ENCODE results near the gene NFIA. TPM values are rescaled to one million over a fixed set of nuclear protein-coding genes. Genes with fewer than 3 reads are reported as not detected.

Gene NFIA
- total RNA-seq, 1 experiment from 2014 or later, result 0.35 TPM

DNA sequence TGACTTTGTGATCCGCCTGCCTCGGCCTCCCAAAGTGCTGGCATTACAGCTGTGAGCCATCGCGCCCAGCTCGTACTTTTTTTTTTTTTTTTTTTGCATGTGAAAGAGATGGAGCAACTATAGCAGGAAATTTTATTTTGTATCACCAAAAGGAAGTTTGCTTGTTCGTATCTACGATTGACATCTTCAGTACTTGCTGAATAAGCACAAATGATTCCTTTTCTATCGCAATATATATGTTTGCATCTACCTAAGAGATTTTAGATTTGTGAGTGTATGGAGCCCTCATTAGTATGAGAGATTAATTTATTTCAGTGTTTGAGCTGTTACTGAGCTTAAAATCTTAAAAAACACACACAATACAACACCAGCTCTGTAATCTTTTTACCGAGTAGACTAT lies 143.1 kb downstream of the NFIA start:
- H3K4me3 Mint-ChIP-seq, result no peak overlapping the region
- Histone ChIP-seq H3K79me2 (ENCODE audit: insufficient read depth, low read length) (no peaks in the 10 kb centered on the region), H3K4ac (ENCODE audit: low read depth, low read length) (no peak overlapping the region), H3K14ac (ENCODE audit: insufficient read depth, low read length) (no peak overlapping the region), H2BK12ac (ENCODE audit: insufficient read length, low read depth, low read length) (no peak overlapping the region), H3K4me2 (ENCODE audit: insufficient read depth, insufficient read length, low read length) (no peak overlapping the region), H3K23ac (ENCODE audit: insufficient read length, low read depth, low read length) (no peak overlapping the region), H2AK5ac (ENCODE audit: insufficient read length, low read length) (no peak overlapping the region), H3K56ac (ENCODE audit: insufficient read length, low read depth, low read length) (no peak overlapping the region), H4K20me1 (ENCODE audit: control insufficient read depth, insufficient read depth, insufficient read length) (no peaks in the 10 kb centered on the region), H3K27ac (ENCODE audit: insufficient read length, low read depth, low read length) (no peak overlapping the region), H3K23me2 (ENCODE audit: insufficient read length, low read depth, low read length, poor library complexity, severe bottlenecking) (no peaks in the 10 kb centered on the region), H2BK120ac (ENCODE audit: low read depth, low read length, poor library complexity, severe bottlenecking) (no peak overlapping the region), H3K9me3 (ENCODE audit: control insufficient read depth, low read depth, low read length) (no peaks in the 10 kb centered on the region), H4K8ac (replicated peaks; ENCODE audit: insufficient read length, low read depth, low read length) (no peak overlapping the region), H4K91ac (ENCODE audit: insufficient read length, low read depth, low read length) (no peak overlapping the region), H4K5ac (ENCODE audit: insufficient read length, low read depth, low read length) (no peak overlapping the region), H2BK20ac (ENCODE audit: low read depth, low read length, poor library complexity, severe bottlenecking) (no peak overlapping the region), H2BK5ac (ENCODE audit: insufficient read length, low read length) (no peak overlapping the region), H3K27me3 (ENCODE audit: insufficient read depth, low read length) (no peaks in the 10 kb centered on the region; the same call in 1 of the 2 replicates), H3T11ph (ENCODE audit: low read length) (no peak overlapping the region), H2BK15ac (ENCODE audit: low read depth, low read length) (no peak overlapping the region), H3K79me1 (ENCODE audit: insufficient read depth, low read depth, low read length, poor library complexity, severe bottlenecking) (no peaks in the 10 kb centered on the region), H3K4me1 (ENCODE audit: insufficient read depth, low read length) (no peaks in the 10 kb centered on the region), H2AFZ (ENCODE audit: low read length) (no peak overlapping the region), H3K9ac (ENCODE audit: extremely low read depth, insufficient read length, low read length) (no peak overlapping the region), H3K18ac (ENCODE audit: insufficient read length, low read depth, low read length) (no peak overlapping the region)
- H3K4me1 Mint-ChIP-seq, result peaks cover 3 to 8% of the 10 kb centered on the region in 2 experiments
- no CpG with 5 or more reads among the region's 9 CpGs for WGBS (ENCODE audit: extremely low coverage, insufficient read length, low lambda C conversion rate)
- no peak for DNase-seq
- no peaks in the 10 kb centered on the region for H3K9me3 Mint-ChIP-seq
- H3K36me3 Mint-ChIP-seq (ENCODE audit: insufficient read depth in 1 of 3, low read depth in 3 of 3), result no peaks in the 10 kb centered on the region
- H3K27ac Mint-ChIP-seq, result no peak overlapping the region
- TF ChIP-seq, protein P1, sequence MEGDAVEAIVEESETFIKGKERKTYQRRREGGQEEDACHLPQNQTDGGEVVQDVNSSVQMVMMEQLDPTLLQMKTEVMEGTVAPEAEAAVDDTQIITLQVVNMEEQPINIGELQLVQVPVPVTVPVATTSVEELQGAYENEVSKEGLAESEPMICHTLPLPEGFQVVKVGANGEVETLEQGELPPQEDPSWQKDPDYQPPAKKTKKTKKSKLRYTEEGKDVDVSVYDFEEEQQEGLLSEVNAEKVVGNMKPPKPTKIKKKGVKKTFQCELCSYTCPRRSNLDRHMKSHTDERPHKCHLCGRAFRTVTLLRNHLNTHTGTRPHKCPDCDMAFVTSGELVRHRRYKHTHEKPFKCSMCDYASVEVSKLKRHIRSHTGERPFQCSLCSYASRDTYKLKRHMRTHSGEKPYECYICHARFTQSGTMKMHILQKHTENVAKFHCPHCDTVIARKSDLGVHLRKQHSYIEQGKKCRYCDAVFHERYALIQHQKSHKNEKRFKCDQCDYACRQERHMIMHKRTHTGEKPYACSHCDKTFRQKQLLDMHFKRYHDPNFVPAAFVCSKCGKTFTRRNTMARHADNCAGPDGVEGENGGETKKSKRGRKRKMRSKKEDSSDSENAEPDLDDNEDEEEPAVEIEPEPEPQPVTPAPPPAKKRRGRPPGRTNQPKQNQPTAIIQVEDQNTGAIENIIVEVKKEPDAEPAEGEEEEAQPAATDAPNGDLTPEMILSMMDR (conservative IDR thresholded peaks at IDR 0.05), result no peak
- H3K27me3 Mint-ChIP-seq (ENCODE audit: low read depth), result no peaks in the 10 kb centered on the region

Data from H9 (cell line).